Stimulated activated CD4-positive, alpha-beta T cell treated with anti-CD3 and anti-CD28 coated beads, TNF-alpha, amount 100 ng/mL, for 48 hours (primary cell): ENCODE data around the gene CSF1R.

Experiments
- DNase-seq, 3 donors: peaks; one replicate each; pipeline ENCODE4 v3.0.0-alpha.2; 2020; ENCODE audit warnings: low read depth in 3 of 3

The CSF1R gene

DNA sequence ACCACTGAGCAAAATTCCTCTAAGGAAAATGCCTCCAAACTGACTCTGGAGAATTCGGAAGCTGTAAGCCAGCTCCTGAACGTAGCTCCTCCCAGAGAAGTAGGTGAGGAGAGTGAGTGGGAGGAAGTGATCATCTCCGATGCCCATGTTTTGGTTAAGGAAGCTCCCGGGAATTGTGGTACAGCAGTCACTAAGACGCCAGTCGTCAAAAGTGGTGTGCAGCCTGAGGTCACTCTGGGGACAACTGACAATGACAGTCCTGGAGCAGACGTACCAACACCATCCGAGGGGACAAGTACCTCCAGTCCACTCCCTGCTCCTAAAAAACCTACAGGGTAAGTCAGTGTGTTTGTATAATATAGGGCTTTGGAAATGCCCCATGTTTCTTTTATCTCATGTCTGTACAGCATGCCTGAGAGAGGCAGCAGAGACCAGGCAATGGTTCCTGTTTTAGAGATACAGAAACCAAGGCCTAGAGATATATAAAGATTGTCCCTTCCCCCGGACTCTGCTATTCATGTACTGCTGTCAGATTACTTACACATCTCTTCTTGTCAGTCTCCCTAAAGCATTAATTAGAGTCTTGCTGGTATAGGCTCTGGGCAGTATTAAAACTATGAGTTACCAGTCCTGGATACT lies 61.9 kb downstream of the CSF1R start:
- DNase-seq: no peak

DNA sequence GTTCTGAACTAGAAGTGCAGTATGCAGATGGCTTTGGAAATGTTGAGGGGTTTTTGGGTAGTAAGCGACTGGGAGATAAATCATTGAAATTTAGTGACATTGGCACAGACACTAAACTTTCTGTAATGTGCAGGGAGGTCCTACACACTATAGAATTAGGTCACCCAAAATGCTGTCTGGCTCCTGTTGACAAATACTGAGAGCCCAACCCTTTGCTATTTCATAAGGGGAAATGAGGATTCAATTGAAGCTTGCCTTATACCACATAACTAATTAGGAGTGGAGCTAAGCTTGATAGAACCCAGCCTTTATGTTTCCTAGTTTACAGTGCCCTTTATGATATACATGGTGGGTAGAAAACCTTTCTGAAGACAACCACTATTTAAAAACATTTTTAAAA lies 63.2 kb downstream of the CSF1R start:
- no peak for DNase-seq

DNA sequence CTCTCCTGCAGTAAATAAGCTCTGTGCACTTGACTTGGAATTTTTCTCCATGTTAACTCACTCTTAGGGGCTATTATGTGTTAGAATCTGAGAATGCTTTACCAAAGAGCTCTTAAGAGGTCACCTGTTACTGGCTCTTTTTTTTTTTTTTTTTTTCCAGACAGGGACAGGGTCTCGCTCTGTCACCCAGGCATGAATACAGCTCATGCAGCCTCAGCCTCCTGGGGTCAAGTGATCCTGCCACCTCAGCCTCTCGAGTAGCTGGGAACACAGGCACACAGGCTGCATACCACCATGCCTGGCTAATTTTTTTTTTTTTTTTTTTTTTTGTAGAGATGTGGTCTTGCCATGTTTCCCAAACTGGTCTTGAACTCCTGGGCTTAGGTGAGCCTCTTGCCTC lies 63.7 kb downstream of the CSF1R start:
- DNase-seq: no peak

DNA sequence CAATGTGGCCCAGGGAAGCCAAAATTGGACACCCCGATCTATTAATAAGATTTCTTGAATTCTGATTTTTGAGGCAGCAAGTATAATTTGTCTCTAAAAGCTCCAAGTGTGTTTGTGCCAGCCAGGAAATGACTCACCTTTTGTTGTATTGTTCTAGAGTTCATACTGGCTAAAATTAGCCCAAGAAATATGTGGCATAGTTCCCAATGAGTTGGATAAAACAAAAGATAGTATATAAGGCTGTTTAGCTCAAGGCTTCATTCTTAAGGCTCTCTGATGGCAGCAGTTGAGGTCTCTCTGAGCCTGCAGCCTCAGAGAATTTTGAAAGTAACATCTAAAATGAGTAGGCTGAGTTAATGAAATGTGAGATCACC lies 64.2 kb downstream of the CSF1R start:
- DNase-seq: no peak

DNA sequence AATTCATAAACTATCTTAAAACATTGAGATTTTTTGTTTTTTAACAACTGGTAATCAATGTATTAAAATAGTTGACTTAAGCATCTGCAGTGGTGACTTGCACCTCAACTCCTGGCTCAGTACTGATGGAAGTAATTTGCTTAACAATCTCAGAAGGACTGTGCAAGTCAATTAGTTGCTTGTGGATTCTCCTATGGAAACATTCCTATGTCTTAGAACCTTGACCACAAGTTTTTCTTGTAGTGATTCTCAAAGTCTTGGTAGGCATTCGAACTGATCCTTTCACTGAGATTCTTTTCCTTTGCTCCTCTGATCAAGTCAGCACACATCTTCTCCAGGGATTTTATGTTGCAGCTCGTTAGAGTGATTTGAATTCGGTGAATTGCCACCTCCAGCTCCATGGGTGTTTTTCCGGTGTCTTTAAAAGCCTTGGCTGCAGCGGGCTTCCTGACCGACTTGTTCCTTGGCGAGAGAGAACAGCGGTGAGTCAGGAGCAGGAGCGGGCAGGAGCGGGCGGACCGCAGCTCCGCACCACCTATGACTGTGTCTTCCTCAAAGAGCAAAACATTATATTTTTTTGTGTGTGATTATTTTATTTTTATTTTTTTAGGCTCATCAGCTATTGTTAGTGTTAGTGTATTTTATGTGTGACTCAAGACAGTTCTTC lies 64.7 kb downstream of the CSF1R start:
- no peak for DNase-seq

DNA sequence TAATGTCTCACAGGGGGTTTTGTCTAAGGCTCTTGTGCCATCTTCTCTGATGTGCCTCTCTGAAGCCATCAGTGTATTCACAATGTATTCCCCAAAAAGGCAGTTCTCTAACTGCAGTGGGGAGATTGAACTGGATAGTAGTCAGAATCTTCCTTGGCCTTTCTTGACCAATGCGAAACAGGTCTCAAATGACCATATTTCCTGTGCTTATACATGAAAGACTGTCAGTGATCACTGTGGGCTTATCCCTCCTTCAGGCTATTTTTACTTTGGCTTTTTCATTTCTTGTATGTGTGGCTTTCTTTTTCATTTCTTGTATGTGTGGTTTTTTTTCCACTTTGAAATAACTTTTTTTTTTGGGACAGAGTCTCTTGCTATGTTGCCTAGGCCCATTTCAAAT lies 66.1 kb downstream of the CSF1R start:
- DNase-seq: no peak

DNA sequence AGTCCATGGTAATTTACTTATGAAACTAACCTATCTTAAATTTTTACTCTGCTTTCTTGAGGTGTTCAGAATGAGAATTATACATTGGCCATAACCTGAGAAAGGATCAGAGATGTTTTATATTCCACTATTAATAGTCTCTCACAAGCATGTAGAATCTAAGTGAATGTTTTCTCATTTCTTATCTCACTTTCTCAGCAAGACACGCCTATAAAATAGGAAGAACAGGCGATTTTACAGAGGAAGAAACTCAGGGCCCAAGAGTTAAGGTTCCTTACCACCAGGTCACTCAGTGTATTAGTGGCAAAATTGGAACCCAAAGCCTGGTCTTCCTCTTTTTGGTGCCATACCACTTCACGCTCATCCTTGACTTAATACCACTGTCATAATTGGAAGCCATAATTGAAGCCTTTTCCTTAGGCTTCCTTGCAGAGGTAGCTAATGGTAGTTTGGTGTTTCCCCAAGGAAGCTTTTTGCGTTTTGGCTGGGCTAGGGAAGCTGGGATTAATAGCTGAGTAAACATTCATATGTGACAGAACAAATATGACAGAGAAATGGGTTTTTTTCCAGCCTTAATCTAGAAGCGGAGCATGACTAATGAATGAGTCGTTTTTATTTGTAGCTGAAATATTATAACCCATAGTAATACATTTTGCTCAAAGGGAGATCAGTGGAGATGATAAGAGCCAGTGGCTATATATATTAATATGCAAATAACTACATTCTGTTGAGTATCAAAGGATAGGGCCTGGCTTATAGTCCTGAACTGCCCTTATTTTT lies 68.9 kb downstream of the CSF1R start:
- DNase-seq: no peak

DNA sequence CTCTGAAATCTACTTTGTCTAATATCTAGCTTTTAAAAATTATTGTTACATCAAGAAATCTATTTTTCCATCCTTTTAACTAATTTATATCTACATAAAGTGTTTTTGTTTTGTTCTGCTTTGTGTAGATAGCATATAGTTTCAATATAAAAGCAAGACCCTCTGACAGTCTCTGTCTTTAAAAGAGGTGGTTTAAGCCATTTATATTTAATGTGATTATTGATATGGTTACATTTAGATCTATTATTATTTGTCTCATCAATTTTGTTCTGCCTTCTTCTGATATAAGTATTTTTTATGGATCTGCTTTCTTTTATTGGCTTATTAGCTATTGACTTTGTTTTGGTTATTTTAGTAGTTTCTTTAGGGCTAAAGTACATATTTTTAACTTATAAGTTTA lies 69.8 kb downstream of the CSF1R start:
- DNase-seq: no peak

DNA sequence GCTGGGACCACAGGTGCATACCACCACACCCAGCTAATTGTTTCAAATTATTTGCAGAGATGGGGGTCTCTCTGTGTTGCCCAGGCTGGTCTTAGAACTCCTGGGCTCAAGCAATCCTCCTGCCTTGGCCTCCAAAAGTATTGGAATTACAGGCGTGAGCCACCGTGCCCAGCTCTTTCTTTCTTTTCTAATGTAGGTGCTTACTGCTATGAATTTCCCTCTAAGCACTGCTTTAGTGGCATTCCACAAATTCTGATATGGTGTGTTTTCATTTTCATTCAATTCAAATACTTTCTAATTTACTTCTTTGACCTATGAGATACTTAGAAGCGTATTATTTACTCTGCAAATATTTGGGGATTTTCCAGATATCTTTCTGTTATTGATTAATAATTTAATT lies 70.9 kb downstream of the CSF1R start:
- DNase-seq: no peak

DNA sequence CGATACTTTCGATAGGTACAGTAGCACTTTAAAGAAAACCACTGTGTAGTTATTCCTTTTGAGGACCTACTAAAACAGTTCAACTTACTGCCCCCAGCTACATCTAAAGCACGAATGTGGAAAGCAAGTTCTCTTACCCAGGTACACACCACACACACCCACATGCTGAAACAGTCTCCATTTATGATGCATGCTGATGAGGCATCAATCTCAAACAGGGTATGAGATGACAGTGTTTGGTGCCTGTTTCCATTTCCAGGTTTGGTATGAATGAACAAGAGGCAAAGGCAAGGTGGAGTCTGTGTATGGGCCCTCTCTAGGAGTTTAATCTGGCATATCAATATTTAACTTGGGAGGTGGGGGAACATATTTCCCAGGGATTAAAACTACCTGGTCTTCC lies 71.9 kb downstream of the CSF1R start:
- DNase-seq: no peak

DNA sequence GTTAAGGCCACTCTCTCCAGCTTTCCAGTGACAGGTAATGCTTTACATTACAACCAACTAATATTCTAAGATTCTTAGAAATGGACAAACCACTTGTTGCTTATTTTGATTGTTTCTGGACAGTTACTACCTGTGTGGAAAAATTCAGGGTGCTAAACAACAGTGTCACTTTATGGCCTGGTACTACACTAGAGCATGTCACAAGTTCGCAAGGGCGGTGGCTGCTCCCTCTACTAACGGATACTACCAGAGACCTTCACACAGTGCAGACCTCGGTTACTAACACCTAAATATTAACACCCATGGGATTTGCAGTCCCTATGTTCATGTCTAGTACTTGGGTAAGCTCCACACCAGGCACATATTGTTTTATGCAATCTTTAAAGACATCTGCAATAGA lies 72.4 kb downstream of the CSF1R start:
- no peak for DNase-seq

DNA sequence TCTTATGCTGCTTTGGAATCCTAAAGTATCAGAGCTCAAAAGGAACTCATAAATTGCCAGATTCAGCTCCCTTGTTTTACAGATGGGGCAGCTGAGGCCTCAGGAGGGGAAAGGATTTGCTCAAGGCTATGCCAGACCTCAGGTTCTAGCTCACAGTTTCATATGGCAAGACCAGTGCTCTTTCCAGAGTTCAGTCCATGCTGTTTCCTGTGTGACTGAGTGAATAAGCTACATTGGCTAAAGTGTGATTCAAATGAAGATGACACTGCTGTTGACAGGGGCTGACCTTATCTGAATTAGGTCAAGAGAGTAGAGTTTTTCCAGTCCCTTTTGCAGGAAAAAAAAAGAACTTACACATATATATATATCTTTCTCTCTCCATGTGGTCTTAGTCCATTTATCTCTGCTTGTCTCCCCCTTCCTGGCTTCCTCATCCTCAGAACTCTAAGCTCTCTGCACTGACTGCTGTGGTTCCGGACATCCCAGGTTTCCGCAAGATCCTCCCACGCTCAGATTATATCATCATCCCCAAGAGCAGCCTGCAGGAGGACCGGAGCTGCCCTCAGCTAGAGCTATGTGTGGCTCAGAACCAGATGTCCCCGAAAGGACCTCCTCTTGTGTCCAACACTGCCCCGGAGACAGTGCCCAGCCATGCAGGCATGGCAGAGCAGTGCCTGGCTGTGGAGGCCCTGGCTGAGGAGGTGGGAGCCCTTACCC lies 76.5 kb downstream of the CSF1R start:
- no peak for DNase-seq

DNA sequence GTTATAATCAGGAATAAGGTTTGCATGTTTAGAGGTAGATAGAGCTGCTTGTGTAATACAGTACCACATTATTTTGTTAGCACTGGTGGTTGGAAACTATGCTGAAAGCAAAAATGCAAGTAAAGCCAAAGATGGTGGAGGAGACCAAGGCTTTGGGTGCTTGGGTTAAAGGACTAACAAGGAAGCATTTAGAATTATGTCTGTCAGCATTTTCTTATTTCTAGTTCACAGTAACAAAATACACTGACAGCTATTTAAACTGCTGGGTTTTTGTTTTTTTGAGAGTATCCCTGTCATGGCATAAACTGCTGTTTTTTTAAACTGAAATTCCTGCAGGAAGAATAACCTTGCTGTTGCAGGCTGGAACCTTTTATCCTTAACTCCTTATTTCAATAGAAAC lies 79.3 kb downstream of the CSF1R start:
- no peak for DNase-seq

DNA sequence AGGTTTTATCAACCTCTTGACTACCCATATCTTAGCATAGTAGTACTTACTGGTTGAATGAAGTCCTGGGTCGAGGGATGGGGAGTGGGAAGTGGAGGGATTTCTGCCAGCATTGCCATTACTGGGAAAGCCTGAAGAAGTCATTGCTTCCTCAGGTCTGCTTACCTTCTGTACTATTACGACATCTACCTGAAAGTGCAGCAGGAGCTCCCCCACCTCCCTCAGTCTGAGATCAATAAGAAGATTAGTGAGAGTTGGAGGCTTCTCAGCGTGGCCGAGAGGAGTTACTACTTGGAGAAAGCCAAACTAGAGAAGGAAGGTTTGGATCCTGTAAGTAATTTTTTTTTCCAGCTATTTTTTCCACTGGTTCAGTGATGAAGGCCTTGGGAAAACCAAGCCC lies 80.0 kb downstream of the CSF1R start:
- DNase-seq: no peak
